GM12878 (cell line): Measurements from ENCODE around the gene VN1R5.

Experiments
- BRCA1 ChIP-seq: IDR thresholded peaks from 2 replicates; pipeline ENCODE4 v1.6.1; 2011; ENCODE audit warnings: low read depth, low read length, improper control_type of control experiment
- CREB1 ChIP-seq: IDR thresholded peaks from 2 replicates; pipeline ENCODE4 v1.6.1; 2012; ENCODE audit warnings: low read depth, mild to moderate bottlenecking, inconsistent platforms
- CTCF ChIP-seq, 3 experiments: IDR thresholded peaks in 2 of 3; conservative IDR thresholded peaks in 1 of 3; 2 replicates each; pipeline ENCODE4 v1.5.1; 2011; ENCODE audit warnings: low read depth in 3 of 3, low read length in 3 of 3, mild to moderate bottlenecking in 3 of 3, control low read depth in 2 of 3, moderate library complexity in 2 of 3, inconsistent platforms in 1 of 3, mixed read lengths in 1 of 3; ENCODE audit not compliant: control insufficient read depth in 2 of 3, insufficient read depth in 1 of 3; ENCODE audit errors: extremely low read depth in 1 of 3
- ETV6 ChIP-seq, 2 experiments: fragments of 450-650 bp in 1 of 2; IDR thresholded peaks in 1 of 2; conservative IDR thresholded peaks in 1 of 2; 2 replicates each; pipeline ENCODE4 v1.6.1; 2014; ENCODE audit warnings: antibody characterized with exemption in 1 of 2, borderline replicate concordance in 1 of 2, low read depth in 1 of 2, mild to moderate bottlenecking in 1 of 2, moderate library complexity in 1 of 2
- EZH2 ChIP-seq: IDR thresholded peaks from 2 replicates; pipeline ENCODE4 v1.6.1; 2012; ENCODE audit warnings: low read depth, mild to moderate bottlenecking, control low read depth, inconsistent platforms, low read length, borderline replicate concordance; ENCODE audit not compliant: control insufficient read depth
- MAX ChIP-seq: IDR thresholded peaks from 2 replicates; pipeline ENCODE4 v1.6.1; 2012; ENCODE audit warnings: low read depth, low read length, improper control_type of control experiment
- NRF1 ChIP-seq: conservative IDR thresholded peaks from 2 replicates; pipeline ENCODE4 v1.6.1; 2011; ENCODE audit warnings: mild to moderate bottlenecking, low read depth, low read length, improper control_type of control experiment
- PBX3 ChIP-seq: IDR thresholded peaks from 2 replicates; pipeline ENCODE4 v1.6.1; 2011; ENCODE audit warnings: mild to moderate bottlenecking, low read depth, low read length, moderate library complexity; ENCODE audit not compliant: insufficient replicate concordance
- POLR2A ChIP-seq: IDR thresholded peaks from 2 replicates; pipeline ENCODE4 v1.6.1; 2011; ENCODE audit warnings: low read depth, mild to moderate bottlenecking, low read length
- POLR2AphosphoS5 ChIP-seq: IDR thresholded peaks from 2 replicates; pipeline ENCODE4 v1.6.1; 2011; ENCODE audit warnings: mild to moderate bottlenecking, low read length, inconsistent platforms
- RBBP5 ChIP-seq: fragments of 200-600 bp; sonication (generic); conservative IDR thresholded peaks from 2 replicates; pipeline ENCODE4 v1.6.1; 2016
- TAF1 ChIP-seq: IDR thresholded peaks from 2 replicates; pipeline ENCODE4 v1.6.1; 2011; ENCODE audit warnings: mild to moderate bottlenecking, low read depth, low read length, borderline replicate concordance
- ZBTB11 ChIP-seq: fragments of 450-650 bp; formaldehyde crosslinking; IDR thresholded peaks from 2 replicates; pipeline ENCODE4 v1.5.0; 2022; ENCODE audit warnings: mild to moderate bottlenecking, missing genetic modification characterization

GRCh38 chr1:247288341-247288740 lies 32.5 kb downstream of the VN1R5 start:
- TF ChIP-seq CREB1 = no peak
- TF ChIP-seq MAX = no peak
- TF ChIP-seq EZH2 = no peak
- TF ChIP-seq ZBTB11 (CRISPR knock-in tag) = no peak
- TF ChIP-seq NRF1 = no peak
- TF ChIP-seq POLR2A = no peak
- TF ChIP-seq RBBP5 = no peak
- TF ChIP-seq ETV6 (conservative IDR thresholded peaks at IDR 0.05 in 1 of 2, IDR thresholded peaks at IDR 0.05 in 1 of 2; ENCODE audit: borderline replicate concordance in 1 of 2, low read depth in 1 of 2) = no peak
- no peak for TF ChIP-seq POLR2AphosphoS5
- no peak for TF ChIP-seq BRCA1
- TF ChIP-seq CTCF (IDR thresholded peaks at IDR 0.05 in 2 of 3, conservative IDR thresholded peaks at IDR 0.05 in 1 of 3; ENCODE audit: control insufficient read depth in 2 of 3, extremely low read depth in 1 of 3, insufficient read depth in 1 of 3, low read depth in 3 of 3, low read length in 3 of 3) = no peak
- no peak for TF ChIP-seq TAF1
- TF ChIP-seq PBX3 = no peak
